Stimulated activated memory B cell treated with anti-CD40 and anti-IgM and Interleukin-4, amounts not matched to agents 10 μg/mL and 1 μg/mL and 100 μg/mL, for 72 hours (primary cell): ENCODE data around the gene LSM14B.
"Not testable (repeated sequence)": the region's sequence is repeated elsewhere in the genome, so short reads cannot be mapped to it uniquely, and the experiment has no call there.

Experiments
- ATAC-seq: fragments of 150-1000 bp; cut with Tn5 transposase; 2 replicates; pipeline ENCODE4 v1.10.0; 2021
- H3K27ac Mint-ChIP-seq: one replicate; pipeline ENCODE4 v1.8.0; 2022; ENCODE audit warnings: mild to moderate bottlenecking, mixed read lengths
- H3K27me3 Mint-ChIP-seq: one replicate; pipeline ENCODE4 v1.8.0; 2022; ENCODE audit warnings: mixed read lengths
- H3K36me3 Mint-ChIP-seq: one replicate; pipeline ENCODE4 v1.8.0; 2022; ENCODE audit warnings: mixed read lengths
- H3K4me1 Mint-ChIP-seq: one replicate; pipeline ENCODE4 v1.8.0; 2022; ENCODE audit warnings: mixed read lengths
- H3K4me3 Mint-ChIP-seq: one replicate; pipeline ENCODE4 v1.8.0; 2022; ENCODE audit warnings: mild to moderate bottlenecking, moderate library complexity, mixed read lengths
- H3K9me3 Mint-ChIP-seq: one replicate; pipeline ENCODE4 v1.8.0; 2022; ENCODE audit warnings: mixed read lengths

LSM14B gene

DNA sequence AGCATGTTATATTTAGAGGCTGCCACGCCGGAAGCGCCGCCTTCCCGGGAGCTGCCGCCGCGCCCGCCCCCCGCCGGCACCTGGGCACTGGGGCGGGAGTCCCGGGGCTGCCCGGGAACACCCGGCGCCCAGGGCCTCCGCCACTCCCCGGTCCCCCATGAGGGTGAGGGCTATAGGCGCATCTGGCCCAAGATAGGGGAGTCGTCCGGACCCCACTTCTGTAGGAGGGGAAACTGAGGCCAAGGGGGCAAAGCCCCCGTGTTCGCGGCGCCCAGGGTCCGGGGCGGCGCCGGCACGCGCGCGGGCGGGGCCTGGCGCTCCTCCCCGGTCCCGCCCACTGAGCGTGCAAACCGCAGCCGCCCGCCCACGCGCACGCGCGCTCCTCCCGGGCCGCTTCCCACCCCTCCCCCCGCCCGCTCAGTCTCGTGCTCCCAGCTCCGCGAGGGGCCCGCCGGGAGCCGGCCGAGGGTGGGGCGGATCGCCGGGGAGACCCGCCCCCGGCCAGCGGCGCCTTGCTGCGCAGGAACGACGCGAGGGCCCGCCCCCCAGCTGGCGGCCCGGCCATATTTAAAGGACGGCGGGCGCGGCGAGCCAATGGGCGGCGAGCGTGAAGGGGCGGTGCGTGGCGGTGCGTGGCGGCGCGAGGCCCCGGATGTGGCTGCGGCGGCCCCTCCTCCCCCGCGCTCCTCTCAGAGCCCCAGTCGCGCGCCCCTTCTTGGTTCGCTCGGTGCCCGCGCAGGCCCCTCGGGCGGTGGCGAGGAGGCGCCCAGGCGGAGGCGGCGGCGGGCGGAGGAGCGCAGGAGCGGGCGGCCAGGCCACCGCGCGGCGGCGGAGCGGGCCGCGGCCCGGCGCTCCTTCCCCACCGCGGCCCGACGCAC, at the start of gene LSM14B:
Gene LSM14B (plus strand): TSS at position 700 of the 878 bp plus-strand sequence. CDS start 192 bp downstream, outside the sequence.
- H3K27me3 Mint-ChIP-seq, result no peaks in the 10 kb centered on the region
- H3K27ac Mint-ChIP-seq, result peak within 1 kb of the TSS; percentile 89
- peak within 1 kb of the TSS; percentile 85 for H3K4me3 Mint-ChIP-seq
- H3K36me3 Mint-ChIP-seq, result peaks cover 29% of the 10 kb centered on the region
- ATAC-seq, result peak; percentile 94
- H3K4me1 Mint-ChIP-seq, result peaks cover 32% of the 10 kb centered on the region
- no peaks in the 10 kb centered on the region for H3K9me3 Mint-ChIP-seq

DNA sequence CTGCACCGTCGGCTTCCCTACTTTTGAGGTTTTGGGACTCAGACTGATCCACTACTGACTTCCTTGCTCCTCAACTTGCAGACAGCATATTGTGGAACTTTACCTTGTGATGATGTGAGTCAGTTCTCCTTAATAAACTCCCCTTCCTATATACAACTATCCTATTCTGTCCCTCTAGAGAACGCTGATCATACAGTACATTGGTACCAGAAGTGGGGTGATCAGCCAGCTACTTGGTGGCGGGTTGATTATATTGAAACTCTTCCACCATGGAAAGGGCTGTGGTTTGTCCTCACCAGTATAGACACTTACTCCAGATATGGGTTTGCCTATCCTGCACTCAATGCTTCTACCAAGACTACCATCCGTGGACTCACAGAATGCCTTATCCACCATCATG, 49.0 kb upstream of the LSM14B start:
- ATAC-seq, result no peak
- H3K4me3 Mint-ChIP-seq, result no peak overlapping the region
- H3K27me3 Mint-ChIP-seq, result peaks cover 7% of the 10 kb centered on the region
- H3K4me1 Mint-ChIP-seq, result no peaks in the 10 kb centered on the region
- peaks cover 16% of the 10 kb centered on the region for H3K9me3 Mint-ChIP-seq
- no peak overlapping the region for H3K27ac Mint-ChIP-seq
- peaks cover 11% of the 10 kb centered on the region for H3K36me3 Mint-ChIP-seq

DNA sequence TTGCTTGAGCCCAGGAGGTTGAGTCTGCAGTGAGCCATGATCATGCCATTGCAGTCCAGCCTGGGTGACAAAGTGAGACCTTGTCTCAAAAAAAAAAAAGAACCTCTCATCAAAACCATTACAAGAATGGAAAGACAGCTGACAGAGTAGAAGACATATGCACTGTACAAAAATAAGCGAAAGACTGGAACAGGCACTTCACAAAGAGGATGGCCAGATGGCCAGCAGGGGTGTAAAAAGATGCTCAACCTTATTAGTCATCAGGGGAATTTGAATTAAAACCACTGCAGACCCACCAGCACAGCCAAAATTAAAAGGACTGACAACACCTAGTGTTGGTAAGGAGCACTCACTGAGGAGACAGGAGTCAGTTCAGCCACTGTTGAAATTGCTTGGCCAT, 43.1 kb upstream of the LSM14B start:
- no peak for ATAC-seq
- H3K9me3 Mint-ChIP-seq, result peaks cover 14% of the 10 kb centered on the region
- no peak overlapping the region for H3K27ac Mint-ChIP-seq
- H3K4me1 Mint-ChIP-seq, result no peaks in the 10 kb centered on the region
- H3K27me3 Mint-ChIP-seq, result peaks cover 19% of the 10 kb centered on the region
- H3K36me3 Mint-ChIP-seq, result peaks cover 11% of the 10 kb centered on the region
- no peak overlapping the region for H3K4me3 Mint-ChIP-seq

DNA sequence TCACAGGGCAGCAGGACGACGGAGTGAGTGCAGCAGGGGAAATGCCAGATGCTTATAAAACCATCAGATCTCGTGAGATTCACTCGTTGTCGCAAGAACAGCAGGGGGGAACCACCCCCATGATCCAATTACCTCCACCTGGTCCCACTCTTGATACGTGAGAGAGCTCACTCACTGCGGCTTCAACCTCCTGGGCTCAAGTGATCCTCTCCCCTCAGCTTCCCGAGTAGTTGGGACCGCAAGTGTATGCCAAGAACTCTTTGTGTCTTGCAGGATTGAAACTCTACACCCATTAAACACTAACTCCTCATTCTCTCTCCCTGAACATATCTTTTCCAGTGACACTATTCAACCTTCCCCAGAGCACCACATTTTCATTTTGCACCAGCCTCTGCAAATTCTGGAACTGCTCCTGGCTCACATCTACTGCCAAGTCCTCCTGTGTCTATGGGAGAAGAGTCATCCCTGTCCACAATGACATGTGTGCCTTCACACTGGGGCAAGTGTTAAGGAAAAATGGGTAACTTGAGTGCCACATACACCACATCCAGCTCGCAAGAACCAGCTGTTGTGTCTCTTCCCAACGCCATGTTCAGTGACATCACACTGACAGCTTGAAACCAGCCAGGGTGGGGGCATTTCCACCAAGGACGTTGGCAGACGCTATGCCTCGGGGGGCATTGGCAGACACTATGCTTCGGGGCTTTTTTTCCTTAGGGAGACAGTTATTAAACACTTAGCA, 41.9 kb upstream of the LSM14B start:
- Mint-ChIP-seq H3K4me1 (no peaks in the 10 kb centered on the region), H3K27ac (no peak overlapping the region), H3K36me3 (peaks cover 5% of the 10 kb centered on the region), H3K4me3 (no peak overlapping the region), H3K27me3 (peaks cover 26% of the 10 kb centered on the region), H3K9me3 (peaks cover 12% of the 10 kb centered on the region)
- ATAC-seq, result no peak

DNA sequence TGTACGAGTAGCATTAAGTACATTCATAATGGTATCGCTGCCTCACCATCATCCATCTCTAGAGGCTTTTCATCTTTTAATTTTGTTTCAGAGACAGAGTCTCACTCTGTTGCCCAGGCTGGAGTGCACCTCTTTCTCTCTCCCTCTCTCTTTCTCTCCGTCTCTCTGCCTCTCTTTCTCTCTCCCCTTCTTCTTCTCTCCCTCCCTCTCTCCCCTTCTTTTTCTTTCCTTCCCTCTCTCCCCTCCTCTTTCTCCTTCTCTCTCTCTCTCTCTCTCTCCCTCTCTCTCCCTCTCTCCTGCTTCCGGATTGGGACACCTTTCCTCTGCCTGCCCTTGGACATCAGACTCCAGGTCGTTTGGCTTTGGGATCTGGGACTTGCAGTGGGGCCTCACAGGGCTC, 39.0 kb upstream of the LSM14B start:
- Mint-ChIP-seq H3K4me3 (no peak overlapping the region), H3K27ac (no peak overlapping the region), H3K9me3 (peaks cover 6% of the 10 kb centered on the region), H3K27me3 (peaks cover 30% of the 10 kb centered on the region), H3K4me1 (no peaks in the 10 kb centered on the region), H3K36me3 (no peaks in the 10 kb centered on the region)
- ATAC-seq, result no peak

DNA sequence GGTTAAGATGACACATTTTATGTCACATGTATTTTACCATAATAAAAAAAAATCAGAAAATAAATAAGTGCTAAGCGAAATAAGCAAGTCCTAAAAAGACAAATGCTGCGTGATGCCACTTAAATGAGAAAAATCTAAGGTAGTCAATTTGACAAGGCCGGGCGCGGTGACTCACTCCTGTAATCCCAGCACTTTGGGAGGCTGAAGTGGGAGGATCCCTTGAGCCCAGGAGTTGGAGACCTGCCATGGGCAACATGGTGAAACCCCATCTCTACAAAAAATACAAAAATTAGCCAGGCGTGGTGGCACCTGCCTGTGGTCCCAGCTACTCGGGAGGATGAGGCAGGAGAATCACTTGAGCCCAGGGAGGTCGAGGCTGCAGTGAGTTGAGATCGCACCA, 38.1 kb upstream of the LSM14B start:
- ATAC-seq, H3K4me1 Mint-ChIP-seq, H3K4me3 Mint-ChIP-seq, H3K36me3 Mint-ChIP-seq, H3K9me3 Mint-ChIP-seq, H3K27ac Mint-ChIP-seq: not testable (repeated sequence)
- H3K27me3 Mint-ChIP-seq, result peaks cover 30% of the 10 kb centered on the region

DNA sequence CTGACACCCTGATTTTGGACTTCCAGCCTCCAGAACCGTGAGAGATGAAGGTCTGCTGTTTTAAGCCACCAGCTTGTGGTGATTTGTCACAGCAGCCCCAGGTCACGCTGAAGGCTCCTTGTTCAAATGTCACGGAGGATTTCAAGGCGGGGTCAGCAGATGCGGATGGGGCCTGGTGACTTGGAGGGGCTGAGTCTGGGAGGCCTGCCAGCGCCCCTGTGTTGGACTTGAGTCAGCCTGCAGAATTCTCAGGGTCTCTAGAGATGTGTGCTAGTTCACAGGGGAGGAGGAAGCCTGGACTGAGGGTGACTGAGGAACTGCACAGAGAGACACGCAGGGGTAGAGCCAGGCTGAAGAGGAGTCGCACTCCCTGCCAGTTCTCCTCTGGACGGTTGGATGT, 37.1 kb upstream of the LSM14B start:
- peaks cover 28% of the 10 kb centered on the region for H3K27me3 Mint-ChIP-seq
- no peaks in the 10 kb centered on the region for H3K36me3 Mint-ChIP-seq
- H3K9me3 Mint-ChIP-seq, result peaks cover 6% of the 10 kb centered on the region
- no peak overlapping the region for H3K27ac Mint-ChIP-seq
- no peaks in the 10 kb centered on the region for H3K4me1 Mint-ChIP-seq
- ATAC-seq, result no peak
- H3K4me3 Mint-ChIP-seq, result no peak overlapping the region

DNA sequence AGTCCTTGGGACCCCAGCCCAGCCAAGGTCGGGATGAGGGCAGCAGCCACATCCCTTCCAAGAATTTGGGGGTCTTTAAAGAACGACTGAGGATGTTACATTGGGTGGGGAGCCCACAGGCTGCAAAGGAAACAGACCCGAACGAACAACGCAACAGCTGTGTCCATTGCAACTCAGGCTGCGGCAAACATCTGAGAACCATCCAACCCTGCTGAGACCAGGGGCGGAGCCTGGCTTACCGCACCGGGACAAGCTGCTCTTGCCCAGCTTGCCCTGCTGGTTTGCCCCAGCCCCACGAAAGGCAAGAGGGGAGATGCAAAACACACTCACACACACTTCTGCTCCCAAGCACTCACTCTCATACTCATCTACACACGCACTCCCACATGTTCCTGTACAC, 35.0 kb upstream of the LSM14B start:
- H3K4me3 Mint-ChIP-seq, result no peak overlapping the region
- peaks cover 4% of the 10 kb centered on the region for H3K9me3 Mint-ChIP-seq
- no peaks in the 10 kb centered on the region for H3K4me1 Mint-ChIP-seq
- H3K27ac Mint-ChIP-seq, result no peak overlapping the region
- H3K27me3 Mint-ChIP-seq, result peaks cover 28% of the 10 kb centered on the region
- no peak for ATAC-seq
- no peaks in the 10 kb centered on the region for H3K36me3 Mint-ChIP-seq

- no peaks in the 10 kb centered on the region for H3K36me3 Mint-ChIP-seq
- no peak overlapping the region for H3K4me3 Mint-ChIP-seq
- H3K4me1 Mint-ChIP-seq, result no peaks in the 10 kb centered on the region
- peaks cover 4% of the 10 kb centered on the region for H3K9me3 Mint-ChIP-seq
- no peak overlapping the region for H3K27ac Mint-ChIP-seq
- peaks cover 32% of the 10 kb centered on the region for H3K27me3 Mint-ChIP-seq
- no peak for ATAC-seq
These were observed 34.6 kb upstream of the LSM14B start for GRCh38 chr20:62087632-62088031.

- no peaks in the 10 kb centered on the region for H3K4me1 Mint-ChIP-seq
- H3K27ac Mint-ChIP-seq, result no peak overlapping the region
- H3K36me3 Mint-ChIP-seq, result no peaks in the 10 kb centered on the region
- no peak for ATAC-seq
- H3K9me3 Mint-ChIP-seq, result peaks cover 4% of the 10 kb centered on the region
- peaks cover 35% of the 10 kb centered on the region for H3K27me3 Mint-ChIP-seq
- no peak overlapping the region for H3K4me3 Mint-ChIP-seq
These were observed 33.8 kb upstream of the LSM14B start for GRCh38 chr20:62088258-62089127.

DNA sequence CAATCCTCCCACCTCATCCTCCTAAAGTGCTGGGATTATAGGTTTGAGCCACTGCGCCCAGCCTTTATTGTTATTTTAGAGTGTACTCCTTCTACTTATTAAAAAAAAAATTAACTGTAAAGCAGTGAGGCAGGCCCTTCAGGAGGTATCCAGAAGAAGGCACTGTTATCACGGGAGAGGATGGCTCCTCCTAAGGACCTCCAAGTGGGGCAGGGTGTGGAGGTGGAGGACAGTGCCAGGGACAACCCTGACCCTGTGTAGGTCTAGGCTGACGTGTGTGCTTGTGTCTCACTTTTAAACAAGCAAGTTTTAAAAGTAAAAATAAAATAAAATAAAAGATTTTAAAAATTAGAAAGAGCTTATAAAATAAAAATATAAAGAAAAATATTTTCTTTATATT, 32.9 kb upstream of the LSM14B start:
- H3K27me3 Mint-ChIP-seq, result peaks cover 32% of the 10 kb centered on the region
- peaks cover 4% of the 10 kb centered on the region for H3K9me3 Mint-ChIP-seq
- H3K4me1 Mint-ChIP-seq, result no peaks in the 10 kb centered on the region
- H3K36me3 Mint-ChIP-seq, result no peaks in the 10 kb centered on the region
- ATAC-seq, result no peak
- no peak overlapping the region for H3K27ac Mint-ChIP-seq
- no peak overlapping the region for H3K4me3 Mint-ChIP-seq

- Mint-ChIP-seq H3K9me3 (peaks cover 13% of the 10 kb centered on the region), H3K4me1 (no peaks in the 10 kb centered on the region), H3K4me3 (no peak overlapping the region), H3K27ac (no peak overlapping the region), H3K27me3 (peaks cover 74% of the 10 kb centered on the region), H3K36me3 (peaks cover 8% of the 10 kb centered on the region)
- no peak for ATAC-seq
These were observed 25.6 kb upstream of the LSM14B start for GRCh38 chr20:62096421-62097380.

DNA sequence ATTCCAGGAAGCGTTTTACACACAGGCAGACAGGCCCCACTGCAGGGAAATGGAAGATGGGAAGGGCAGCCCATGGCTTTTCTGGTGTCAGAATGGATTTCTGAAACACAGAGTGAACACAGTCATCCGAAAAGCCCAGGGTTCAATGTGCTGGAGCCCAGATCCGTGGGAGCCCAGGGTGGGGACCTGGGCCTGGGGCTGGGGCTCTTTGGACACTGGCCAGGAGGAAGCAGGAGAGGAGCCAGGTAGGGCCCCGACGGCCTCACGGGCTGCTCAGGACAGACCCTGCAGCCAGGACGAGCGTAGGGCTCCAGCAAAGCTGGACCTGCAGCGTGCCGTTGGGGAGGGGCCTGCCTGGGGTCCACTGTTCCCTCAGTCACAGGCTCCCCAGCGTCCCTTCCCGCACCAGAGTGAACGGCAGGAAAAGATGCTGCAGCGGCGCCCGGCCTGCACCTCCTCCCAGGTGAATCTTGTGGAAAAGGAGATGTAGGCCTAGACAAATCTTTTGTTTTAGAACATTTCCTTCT, 24.3 kb upstream of the LSM14B start:
- ATAC-seq, result peak; percentile 31
- Mint-ChIP-seq H3K4me3 (no peak overlapping the region), H3K36me3 (peaks cover 8% of the 10 kb centered on the region), H3K27me3 (peaks cover 72% of the 10 kb centered on the region), H3K4me1 (no peaks in the 10 kb centered on the region), H3K27ac (no peak overlapping the region), H3K9me3 (peaks cover 9% of the 10 kb centered on the region)

GRCh38 chr20:62101078-62101477, 21.2 kb upstream of the LSM14B start:
- peaks cover 32% of the 10 kb centered on the region for H3K36me3 Mint-ChIP-seq
- H3K4me1 Mint-ChIP-seq, result no peaks in the 10 kb centered on the region
- H3K9me3 Mint-ChIP-seq, result peaks cover 25% of the 10 kb centered on the region
- ATAC-seq, result no peak
- H3K27ac Mint-ChIP-seq, result no peak overlapping the region
- H3K4me3 Mint-ChIP-seq, result no peak overlapping the region
- peaks cover 97% of the 10 kb centered on the region for H3K27me3 Mint-ChIP-seq
